ENCODE results near the gene NDRG3.

DNA sequence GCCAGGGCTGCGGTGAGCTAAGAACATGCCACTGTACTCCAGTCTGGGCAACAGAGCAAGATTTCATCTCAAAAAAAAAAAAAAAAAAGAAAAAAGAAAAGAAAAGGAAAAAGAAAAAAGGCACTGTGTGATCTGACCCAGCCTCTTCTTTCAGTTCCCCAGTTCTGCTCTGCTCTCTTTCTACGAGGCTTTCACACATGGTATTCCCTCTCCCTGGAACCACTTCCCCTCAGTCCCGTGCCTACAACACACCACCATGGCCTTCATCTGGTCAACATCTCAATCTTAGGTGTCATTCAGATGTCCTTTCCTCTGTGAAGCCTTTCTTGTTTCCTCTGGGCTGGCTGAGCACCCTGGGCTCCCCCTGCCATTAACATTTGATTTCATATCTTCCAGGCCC lies 29.9 kb upstream of the NDRG3 start:
- TF ChIP-seq SUZ12 (IDR thresholded peaks at IDR 0.05; ENCODE audit: extremely low read depth, insufficient read depth, insufficient read length) (no peak), ZNF274 (IDR thresholded peaks at IDR 0.05; ENCODE audit: low read depth, low read length) (no peak)

Measured in NT2/D1 (cell line).